GM12878 (cell line): ENCODE measurements around the gene TYRP1.

Experiments
- ATF2 ChIP-seq: IDR thresholded peaks from 2 replicates; pipeline ENCODE4 v1.6.1; 2012; ENCODE audit warnings: low read length, inconsistent platforms
- ATF7 ChIP-seq: fragments of 450-650 bp; IDR thresholded peaks from 2 replicates; pipeline ENCODE4 v1.6.1; 2016; ENCODE audit warnings: low read depth, mild to moderate bottlenecking
- BRCA1 ChIP-seq: IDR thresholded peaks from 2 replicates; pipeline ENCODE4 v1.6.1; 2011; ENCODE audit warnings: low read depth, low read length, improper control_type of control experiment
- MLLT1 ChIP-seq: fragments of 450-650 bp; IDR thresholded peaks from 2 replicates; pipeline ENCODE4 v1.6.1; 2016; ENCODE audit warnings: mild to moderate bottlenecking
- POLR2A ChIP-seq: IDR thresholded peaks from 2 replicates; pipeline ENCODE4 v1.6.1; 2011; ENCODE audit warnings: low read depth, mild to moderate bottlenecking, low read length
- SP1 ChIP-seq: IDR thresholded peaks from one replicate; pipeline ENCODE4 v1.6.1; 2011; ENCODE audit warnings: low read depth, low read length
- TAF1 ChIP-seq: IDR thresholded peaks from 2 replicates; pipeline ENCODE4 v1.6.1; 2011; ENCODE audit warnings: mild to moderate bottlenecking, low read depth, low read length, borderline replicate concordance
- ZNF274 ChIP-seq: IDR thresholded peaks from one replicate; pipeline ENCODE4 v1.8.0; 2011; ENCODE audit not compliant: insufficient read length, insufficient read depth

- no peak for TF ChIP-seq ZNF274
- TF ChIP-seq POLR2A = no peak
- TF ChIP-seq TAF1 = no peak
- TF ChIP-seq MLLT1 = no peak
- no peak for TF ChIP-seq ATF2
- TF ChIP-seq ATF7 = no peak
- TF ChIP-seq SP1 = no peak
- TF ChIP-seq BRCA1 = no peak
Measured at GRCh38 chr9:12696931-12697622, 3.9 kb downstream of the TYRP1 start.
